ENCODE results near the gene HSPA2. TPM values are rescaled to one million over a fixed set of nuclear protein-coding genes. Genes with fewer than 3 reads are reported as not detected.

HSPA2 gene
- total RNA-seq, 1 donor from 2014 or later: 23.9 TPM

DNA sequence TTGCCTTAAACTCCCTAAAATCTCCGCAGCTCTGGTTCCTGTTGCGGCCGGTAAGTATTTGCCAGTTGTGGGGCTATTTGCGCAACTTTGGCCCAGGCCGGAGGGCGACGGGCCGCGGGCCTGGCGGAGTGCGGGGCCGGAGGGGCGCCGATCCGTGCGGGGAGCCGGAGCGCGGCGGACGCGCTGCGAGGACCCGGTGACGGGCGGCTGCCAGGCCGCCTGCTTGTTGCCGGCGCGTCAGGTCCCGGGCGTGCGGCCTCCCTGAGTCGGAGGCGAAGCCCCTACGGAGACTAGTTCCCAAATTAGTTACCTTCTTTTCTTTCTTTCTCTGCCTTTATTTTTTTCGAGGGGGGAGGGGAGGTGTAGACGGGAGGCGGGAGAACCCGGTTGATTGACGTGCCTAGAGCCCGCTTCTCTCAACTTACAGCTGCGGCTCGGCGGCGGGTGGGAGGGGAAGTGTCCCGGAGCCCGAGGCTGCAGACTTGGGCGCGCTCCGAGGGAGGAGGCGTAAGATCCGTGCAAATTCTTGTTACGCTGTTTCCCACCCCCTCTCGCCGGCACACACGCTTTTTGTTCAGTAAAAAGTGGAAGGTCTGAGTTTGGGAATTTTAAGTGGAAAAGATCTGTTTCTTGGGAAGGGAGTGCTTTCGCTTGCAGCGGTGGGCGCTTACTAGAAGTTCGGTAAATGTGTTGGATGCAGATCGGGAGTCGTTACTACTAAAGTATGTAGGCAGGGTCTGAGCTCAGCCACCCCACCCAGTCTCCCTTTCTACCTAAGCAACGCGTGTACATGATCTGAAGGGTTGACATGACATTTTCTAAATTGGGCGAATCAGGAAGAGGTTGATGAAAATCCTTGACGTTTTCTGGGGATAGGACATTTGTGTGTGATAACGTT, 35.4 kb upstream of the HSPA2 start:
- no peak for DNase-seq (ENCODE audit: low read depth)
- peak overlapping the region; percentile 68 for H3K4me3 ChIP-seq (ENCODE audit: low read depth, low read length)
- TF ChIP-seq, protein P1, sequence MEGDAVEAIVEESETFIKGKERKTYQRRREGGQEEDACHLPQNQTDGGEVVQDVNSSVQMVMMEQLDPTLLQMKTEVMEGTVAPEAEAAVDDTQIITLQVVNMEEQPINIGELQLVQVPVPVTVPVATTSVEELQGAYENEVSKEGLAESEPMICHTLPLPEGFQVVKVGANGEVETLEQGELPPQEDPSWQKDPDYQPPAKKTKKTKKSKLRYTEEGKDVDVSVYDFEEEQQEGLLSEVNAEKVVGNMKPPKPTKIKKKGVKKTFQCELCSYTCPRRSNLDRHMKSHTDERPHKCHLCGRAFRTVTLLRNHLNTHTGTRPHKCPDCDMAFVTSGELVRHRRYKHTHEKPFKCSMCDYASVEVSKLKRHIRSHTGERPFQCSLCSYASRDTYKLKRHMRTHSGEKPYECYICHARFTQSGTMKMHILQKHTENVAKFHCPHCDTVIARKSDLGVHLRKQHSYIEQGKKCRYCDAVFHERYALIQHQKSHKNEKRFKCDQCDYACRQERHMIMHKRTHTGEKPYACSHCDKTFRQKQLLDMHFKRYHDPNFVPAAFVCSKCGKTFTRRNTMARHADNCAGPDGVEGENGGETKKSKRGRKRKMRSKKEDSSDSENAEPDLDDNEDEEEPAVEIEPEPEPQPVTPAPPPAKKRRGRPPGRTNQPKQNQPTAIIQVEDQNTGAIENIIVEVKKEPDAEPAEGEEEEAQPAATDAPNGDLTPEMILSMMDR (conservative IDR thresholded peaks at IDR 0.05; ENCODE audit: low read depth, low read length): no peak

DNA sequence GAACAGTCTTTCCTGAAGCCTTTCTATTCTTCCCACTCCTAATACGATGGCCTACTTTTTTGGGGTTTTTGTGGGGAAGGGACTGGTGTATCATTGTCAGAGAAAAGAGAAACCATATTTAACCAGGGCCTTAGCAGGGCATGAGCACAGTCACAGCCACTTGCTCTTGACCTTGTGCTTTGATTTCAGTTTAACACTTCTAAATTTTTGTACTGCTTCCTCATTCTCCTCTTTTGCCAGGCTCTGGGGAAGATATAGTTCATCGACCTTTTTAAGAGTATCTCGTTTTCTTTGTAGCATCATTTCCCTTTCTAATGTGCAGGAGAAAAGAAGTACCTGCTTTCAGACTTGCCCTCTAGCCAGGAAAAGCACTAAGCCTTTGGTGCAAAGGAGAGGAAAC, 33.8 kb upstream of the HSPA2 start:
- TF ChIP-seq, protein P1 (conservative IDR thresholded peaks at IDR 0.05; ENCODE audit: low read depth, low read length): no peak
- H3K4me3 ChIP-seq (ENCODE audit: low read depth, low read length): peak overlapping the region; percentile 34
- DNase-seq (ENCODE audit: low read depth): no peak

DNA sequence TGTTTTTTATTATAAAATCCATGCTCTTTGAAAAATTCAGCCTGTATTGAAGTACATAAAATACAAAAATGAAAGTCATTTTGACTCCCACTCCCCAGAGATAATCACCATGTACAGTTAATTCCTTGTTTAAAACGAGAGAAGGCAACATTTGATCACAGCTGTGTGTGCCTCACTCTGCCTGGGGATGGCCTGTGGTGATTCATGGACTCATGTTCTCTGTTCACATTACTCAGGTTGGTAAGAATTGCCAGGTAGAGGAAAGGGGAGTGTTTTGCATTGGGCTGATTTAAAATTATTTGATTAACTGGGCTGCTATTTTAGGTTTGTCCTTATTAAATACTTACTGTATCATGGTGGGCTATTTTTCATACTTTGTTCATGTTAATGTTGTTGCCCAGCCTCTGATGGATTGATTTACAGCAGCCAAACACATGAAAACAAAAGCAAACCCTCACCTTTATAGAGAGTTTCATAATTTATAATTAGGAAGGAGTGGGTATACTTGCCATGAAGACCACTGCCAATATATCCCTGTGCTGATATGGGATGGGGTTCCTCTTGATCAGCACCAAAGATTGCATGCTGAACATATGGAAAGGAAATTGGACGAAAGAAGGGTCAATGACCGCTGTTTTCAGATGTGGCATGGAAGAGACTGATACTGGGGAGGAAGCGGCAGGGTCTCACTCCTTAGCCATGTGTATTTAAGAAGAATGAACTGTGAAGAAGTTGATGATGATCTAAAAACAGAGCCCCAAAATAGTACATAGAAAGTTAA, 33.0 kb upstream of the HSPA2 start:
- TF ChIP-seq, protein P1 (conservative IDR thresholded peaks at IDR 0.05; ENCODE audit: low read depth, low read length): no peak
- no peak for DNase-seq (ENCODE audit: low read depth)
- H3K4me3 ChIP-seq (ENCODE audit: low read depth, low read length): peak overlapping the region; percentile 34

DNA sequence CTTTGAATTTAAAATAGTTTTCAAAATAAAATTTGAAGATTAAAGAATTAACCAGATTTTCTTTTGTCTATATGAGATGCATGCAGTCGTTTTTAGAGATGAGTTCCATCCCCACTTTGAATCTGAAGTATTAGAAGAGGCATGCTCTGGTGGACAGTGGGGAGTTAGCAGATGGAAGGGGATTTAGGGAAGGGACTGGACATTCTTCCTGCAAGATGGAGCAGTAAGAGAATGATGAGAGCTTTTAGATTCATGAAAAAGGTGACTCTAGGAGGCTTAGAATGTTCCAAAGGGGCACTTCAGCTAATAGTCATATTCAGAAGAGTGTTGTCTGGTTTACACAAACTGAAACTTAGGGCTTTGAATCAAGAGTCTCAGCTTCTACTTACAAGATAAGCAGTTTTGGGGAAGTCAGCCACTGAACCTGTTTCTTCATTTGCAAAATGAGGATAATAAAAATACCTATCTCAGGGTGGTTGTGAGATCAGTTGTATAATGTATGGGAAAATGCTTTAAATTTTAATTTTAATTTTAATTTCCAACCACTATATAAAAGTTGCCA, 32.2 kb upstream of the HSPA2 start:
- no peak for DNase-seq (ENCODE audit: low read depth)
- TF ChIP-seq, protein P1 (conservative IDR thresholded peaks at IDR 0.05; ENCODE audit: low read depth, low read length): no peak
- no peak overlapping the region for H3K4me3 ChIP-seq (ENCODE audit: low read depth, low read length)

DNA sequence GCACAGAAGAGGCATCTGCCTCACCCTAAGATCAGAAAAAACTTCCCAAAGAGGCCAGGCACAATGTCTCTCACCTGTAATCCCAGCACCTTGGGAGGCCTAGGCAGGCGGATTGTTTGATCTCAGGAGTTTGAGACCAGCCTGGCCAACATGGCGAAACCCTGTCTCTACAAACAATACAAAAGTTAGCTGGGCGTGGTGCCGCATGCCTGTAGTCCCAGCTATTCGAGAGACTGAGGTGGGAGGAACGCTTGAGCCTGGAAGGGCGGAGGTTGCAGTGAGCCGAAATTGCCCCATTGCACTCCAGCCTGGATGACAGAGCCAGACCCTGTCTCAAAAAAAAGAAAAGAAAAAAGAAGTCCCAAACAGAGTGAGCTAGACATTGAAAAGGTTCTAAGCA, 31.5 kb upstream of the HSPA2 start:
- TF ChIP-seq, protein P1 (conservative IDR thresholded peaks at IDR 0.05; ENCODE audit: low read depth, low read length): no peak
- no peak for DNase-seq (ENCODE audit: low read depth)
- no peak overlapping the region for H3K4me3 ChIP-seq (ENCODE audit: low read depth, low read length)

DNA sequence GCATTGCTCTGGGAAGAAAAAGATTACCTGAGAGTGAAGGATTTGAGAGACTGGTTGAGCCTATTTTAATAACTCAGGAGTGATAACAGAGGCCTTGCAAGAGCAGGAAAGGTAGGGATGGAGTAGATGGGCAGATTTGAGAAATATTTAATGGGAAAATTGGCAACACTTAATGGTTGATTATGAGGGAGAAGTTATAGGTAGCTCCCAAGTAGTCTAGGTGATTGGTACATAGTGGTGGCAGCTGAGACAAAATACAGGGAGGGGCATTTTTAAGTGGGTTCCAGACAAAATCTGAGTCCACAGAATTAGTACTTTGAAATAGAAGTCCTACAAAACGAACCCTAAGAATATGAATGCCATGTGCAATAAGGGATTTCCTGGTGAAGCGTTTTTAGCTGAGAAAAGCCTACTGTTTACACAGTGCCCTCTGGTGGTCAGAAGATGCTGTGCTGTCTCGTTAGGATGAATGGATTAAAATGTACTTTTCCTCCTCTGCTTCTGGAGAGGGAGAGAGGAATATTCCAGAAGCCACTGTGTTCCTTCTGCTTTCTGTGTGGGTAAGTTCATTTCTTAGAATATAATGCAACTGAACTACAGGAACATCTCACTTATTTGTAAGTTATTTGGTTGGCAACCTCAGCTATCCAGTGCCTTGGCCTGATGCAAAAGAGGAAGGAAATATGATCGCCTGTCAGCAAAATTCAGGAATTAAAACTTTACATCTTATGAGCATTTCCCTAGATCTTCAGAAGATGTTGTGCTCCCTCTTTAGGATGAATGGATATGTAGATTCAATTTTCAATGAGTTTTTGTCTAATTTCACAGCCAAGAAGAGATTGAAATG, 29.5 kb upstream of the HSPA2 start:
- no peak for DNase-seq (ENCODE audit: low read depth)
- H3K4me3 ChIP-seq (ENCODE audit: low read depth, low read length): no peak overlapping the region

More for the DNA sequence above, 29.5 kb upstream of the HSPA2 start:
- TF ChIP-seq, protein P1 (conservative IDR thresholded peaks at IDR 0.05; ENCODE audit: low read depth, low read length): peak; percentile 86

Measured in epithelial cell of proximal tubule (primary cell).